Central memory CD8-positive, alpha-beta T cell (primary cell): Measurements from ENCODE around the gene RAB31.

Experiments
- ATAC-seq: fragments of 150-1000 bp; cut with Tn5 transposase; replicated peaks from 2 replicates; pipeline ENCODE4 v1.10.0; 2022; ENCODE audit warnings: mild to moderate bottlenecking, moderate FRiP score, moderate number of reproducible peaks; ENCODE audit not compliant: poor library complexity, severe bottlenecking; ENCODE audit errors: extremely low read depth
- DNase-seq, 2 donors: peaks; one replicate each; pipeline ENCODE4 v3.0.0; 2021; ENCODE audit warnings: low spot score in 2 of 2
- H3K27ac Mint-ChIP-seq: one replicate; pipeline ENCODE4 v1.8.0; 2022; ENCODE audit warnings: low read depth, mild to moderate bottlenecking, moderate library complexity, mixed read lengths
- H3K27me3 Mint-ChIP-seq: one replicate; pipeline ENCODE4 v1.8.0; 2022; ENCODE audit warnings: mixed read lengths
- H3K36me3 Mint-ChIP-seq: one replicate; pipeline ENCODE4 v1.8.0; 2022; ENCODE audit warnings: mild to moderate bottlenecking, moderate library complexity, mixed read lengths; ENCODE audit not compliant: insufficient read depth
- H3K4me1 Mint-ChIP-seq: one replicate; pipeline ENCODE4 v1.8.0; 2022; ENCODE audit warnings: mixed read lengths
- H3K4me3 Mint-ChIP-seq: one replicate; pipeline ENCODE4 v1.8.0; 2022; ENCODE audit warnings: mild to moderate bottlenecking, moderate library complexity, mixed read lengths
- H3K9me3 Mint-ChIP-seq: one replicate; pipeline ENCODE4 v1.8.0; 2022; ENCODE audit warnings: mixed read lengths

The RAB31 gene

DNA sequence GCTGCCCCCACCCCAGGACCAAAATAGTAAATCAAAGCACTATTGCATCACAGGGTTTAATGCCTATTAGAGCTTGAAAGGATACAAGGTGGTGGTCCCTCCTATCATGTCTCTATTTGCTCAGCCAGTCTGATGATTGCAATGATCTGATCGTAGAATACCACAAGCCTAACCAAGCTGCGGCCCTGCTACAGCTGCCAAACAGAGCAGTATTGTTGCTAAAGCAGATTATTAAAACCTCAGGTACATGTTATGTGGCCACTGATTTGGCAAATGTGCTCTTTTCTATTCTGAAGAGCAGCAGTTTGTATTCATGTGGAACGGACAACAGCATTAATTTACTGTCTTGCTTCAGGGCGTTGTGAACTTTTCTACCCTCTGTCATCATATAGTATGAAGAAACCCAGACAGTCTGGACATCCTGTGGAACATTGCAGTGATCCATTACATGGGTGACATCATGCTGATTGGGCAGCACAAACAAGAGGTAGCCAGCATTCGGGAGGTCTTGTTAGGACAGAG is 197.4 kb downstream of the RAB31 start:
- Mint-ChIP-seq H3K4me3 (no peak overlapping the region), H3K27ac (no peak overlapping the region)

GRCh38 chr18:9906481-9906880 is 198.4 kb downstream of the RAB31 start:
- no peaks in the 10 kb centered on the region for H3K9me3 Mint-ChIP-seq
- peaks cover 73% of the 10 kb centered on the region for H3K27me3 Mint-ChIP-seq
- DNase-seq (no peak), ATAC-seq (no peak)
- no peak overlapping the region for H3K4me3 Mint-ChIP-seq
- H3K4me1 Mint-ChIP-seq = no peaks in the 10 kb centered on the region
- no peak overlapping the region for H3K27ac Mint-ChIP-seq
- no peaks in the 10 kb centered on the region for H3K36me3 Mint-ChIP-seq

More for the DNA sequence above, 197.4 kb downstream of the RAB31 start:
- DNase-seq (no peak), ATAC-seq (no peak)
- Mint-ChIP-seq H3K9me3 (no peaks in the 10 kb centered on the region), H3K4me1 (no peaks in the 10 kb centered on the region), H3K27me3 (peaks cover 73% of the 10 kb centered on the region), H3K36me3 (no peaks in the 10 kb centered on the region)

- Mint-ChIP-seq H3K36me3 (no peaks in the 10 kb centered on the region), H3K9me3 (no peaks in the 10 kb centered on the region), H3K4me1 (no peaks in the 10 kb centered on the region), H3K27ac (no peak overlapping the region), H3K27me3 (peaks cover 67% of the 10 kb centered on the region), H3K4me3 (no peak overlapping the region)
- DNase-seq = no peak
- ATAC-seq = no peak
These were observed 199.8 kb downstream of the RAB31 start for GRCh38 chr18:9907867-9908266.

DNA sequence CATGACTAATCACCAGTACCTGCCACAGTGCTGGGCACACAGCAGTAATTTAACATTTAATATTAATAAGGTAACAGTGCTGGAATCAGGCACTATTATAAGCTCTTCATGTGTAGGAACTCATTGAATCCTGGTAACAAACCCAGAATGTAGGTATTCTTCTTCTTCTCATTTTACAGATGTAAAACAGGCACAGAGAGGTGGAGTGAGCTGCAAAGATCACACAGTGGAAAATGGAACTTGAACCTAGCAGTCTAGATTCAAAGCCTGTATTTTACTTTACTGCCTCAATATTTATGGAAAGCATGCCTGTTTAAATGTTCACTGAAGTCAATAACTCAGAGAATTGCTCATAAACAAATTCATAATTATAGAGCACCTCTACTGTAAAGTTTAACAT is 202.0 kb downstream of the RAB31 start:
- H3K4me1 Mint-ChIP-seq = peaks cover 2% of the 10 kb centered on the region
- H3K36me3 Mint-ChIP-seq = peaks cover 3% of the 10 kb centered on the region
- H3K9me3 Mint-ChIP-seq = no peaks in the 10 kb centered on the region
- ATAC-seq (no peak), DNase-seq (no peak)
- no peak overlapping the region for H3K4me3 Mint-ChIP-seq
- H3K27ac Mint-ChIP-seq = no peak overlapping the region
- peaks cover 50% of the 10 kb centered on the region for H3K27me3 Mint-ChIP-seq

GRCh38 chr18:9910661-9911060 is 202.6 kb downstream of the RAB31 start:
- Mint-ChIP-seq H3K36me3 (peaks cover 4% of the 10 kb centered on the region), H3K4me3 (no peak overlapping the region), H3K27ac (no peak overlapping the region), H3K4me1 (peaks cover 8% of the 10 kb centered on the region), H3K27me3 (peaks cover 44% of the 10 kb centered on the region), H3K9me3 (no peaks in the 10 kb centered on the region)
- ATAC-seq (no peak), DNase-seq (no peak)

- Mint-ChIP-seq H3K36me3 (peaks cover 7% of the 10 kb centered on the region), H3K4me1 (peaks cover 13% of the 10 kb centered on the region), H3K4me3 (no peak overlapping the region), H3K27me3 (peaks cover 39% of the 10 kb centered on the region), H3K27ac (no peak overlapping the region), H3K9me3 (no peaks in the 10 kb centered on the region)
- DNase-seq = no peak
- no peak for ATAC-seq
These were observed 203.1 kb downstream of the RAB31 start for GRCh38 chr18:9911226-9911625.
